K562 (cell line): ENCODE results near the gene FASTKD1. TPM values are rescaled to one million over a fixed set of nuclear protein-coding genes. Genes with fewer than 3 reads are reported as not detected.

Experiments used
- ATAC-seq: fragments of 200-7000 bp; cut with Tn5 transposase; 3 replicates; pipeline ENCODE4 v1.9.1; 2020; ENCODE audit warnings: moderate library complexity
- BruUV-seq: library from RNA; stranded (reverse); fragments of 400-500 nt; replicated peaks from 2 replicates; lab custom pipeline; 2021; lab: Mats Ljungman, UMichigan
- CTCF ChIA-PET: fragments of 300-600 bp; formaldehyde crosslinking; extraction: SDS; loops from one replicate; lab custom pipeline; 2021; ENCODE audit warnings: low intra/inter-chr PET ratio; lab: Yijun Ruan, JAX
- POLR2A ChIA-PET: fragments of 300-600, 350-650 bp; sonication (Branson Sonifier 250); formaldehyde crosslinking; extraction: SDS; loops from one replicate; lab custom pipeline; 2021; ENCODE audit warnings: antibody characterized with exemption, inconsistent platforms; lab: Yijun Ruan, JAX
- DNase-seq, 4 experiments: peaks; one replicate each; pipeline versions ENCODE4 v3.0.0 to v3.0.0-alpha.2; 2011 to 2018; ENCODE audit warnings: low spot score in 3 of 4, mixed read lengths in 3 of 4; ENCODE audit errors: extremely low read depth in 1 of 4
- FAIRE-seq: peaks from 2 replicates; lab custom pipeline; 2011; peaks lifted over from hg19 to GRCh38; lab: Jason Lieb, UNC
- H2AFZ ChIP-seq: 2 replicates; pipeline ENCODE4 v1.6.0; 2011; ENCODE audit warnings: low read depth, low read length, control low read depth, inconsistent platforms
- H3K27ac ChIP-seq: fragments of 200-600 bp; 3 replicates; pipeline ENCODE4 v1.8.0; 2011; ENCODE audit warnings: low read depth, mild to moderate bottlenecking, control low read depth, inconsistent platforms, low read length, moderate library complexity, mixed read lengths; ENCODE audit errors: extremely low read depth
- H3K27me3 ChIP-seq, 2 experiments: fragments of 300-600 bp in 1 of 2; 2 replicates in 1 of 2; 3 replicates in 1 of 2; pipeline versions ENCODE4 v1.6.0 to v1.8.0; 2011; ENCODE audit warnings: inconsistent platforms in 2 of 2, low read length in 2 of 2, mild to moderate bottlenecking in 1 of 2, mixed read lengths in 1 of 2, moderate library complexity in 1 of 2; ENCODE audit not compliant: control insufficient read depth in 2 of 2, insufficient read depth in 2 of 2
- H3K36me3 ChIP-seq: fragments of 300-600 bp; 3 replicates; pipeline ENCODE4 v1.8.0; 2011; ENCODE audit warnings: mild to moderate bottlenecking, low read length, inconsistent platforms; ENCODE audit not compliant: control insufficient read depth, insufficient read depth
- H3K4me1 ChIP-seq, 2 experiments: fragments of 200-600 bp in 1 of 2; replicated peaks in 1 of 2; 2 replicates in 1 of 2; 3 replicates in 1 of 2; pipeline versions ENCODE4 v1.5.1 to v1.8.0; 2011; ENCODE audit warnings: inconsistent platforms in 2 of 2, low read length in 2 of 2, mild to moderate bottlenecking in 1 of 2, mixed read lengths in 1 of 2, moderate library complexity in 1 of 2; ENCODE audit not compliant: control insufficient read depth in 2 of 2, insufficient read depth in 2 of 2
- H3K4me2 ChIP-seq: 2 replicates; pipeline ENCODE4 v1.6.1; 2011; ENCODE audit warnings: low read length, control low read depth, inconsistent platforms, mixed read lengths; ENCODE audit not compliant: insufficient read depth
- H3K4me3 ChIP-seq: fragments of 200-600 bp; sonication (generic), shearing (Covaris generic); 2 replicates; pipeline ENCODE4 v1.5.1; 2016; ENCODE audit warnings: control low read depth, inconsistent platforms
- H3K79me2 ChIP-seq: fragments of 200-600 bp; 3 replicates; pipeline ENCODE4 v1.8.0; 2011; ENCODE audit warnings: low read length, inconsistent platforms; ENCODE audit not compliant: control insufficient read depth, insufficient read depth
- H3K9ac ChIP-seq, 2 experiments: 2 replicates each; pipeline versions ENCODE4 v1.6.0 to v1.6.1; 2011; ENCODE audit warnings: low read depth in 2 of 2, low read length in 2 of 2, control low read depth in 1 of 2, inconsistent platforms in 1 of 2, mild to moderate bottlenecking in 1 of 2, mixed read lengths in 1 of 2; ENCODE audit not compliant: insufficient read depth in 1 of 2
- H3K9me1 ChIP-seq: one replicate; pipeline ENCODE4 v1.6.0; 2011; ENCODE audit warnings: inconsistent platforms, mild to moderate bottlenecking, low read length, moderate library complexity; ENCODE audit not compliant: control insufficient read depth, insufficient read depth
- H3K9me3 ChIP-seq: replicated peaks from 2 replicates; pipeline ENCODE4 v1.5.1; 2011; ENCODE audit warnings: low read depth, low read length, inconsistent platforms; ENCODE audit not compliant: control insufficient read depth, insufficient read depth
- H4K20me1 ChIP-seq: replicated peaks from 2 replicates; pipeline ENCODE4 v1.6.1; 2011; ENCODE audit warnings: low read length, inconsistent platforms, mixed read lengths; ENCODE audit not compliant: control insufficient read depth, insufficient read depth
- CC2D1A ChIP-seq: fragments of 450-650 bp; IDR thresholded peaks from 2 replicates; pipeline ENCODE4 v1.6.1; 2017; ENCODE audit warnings: mild to moderate bottlenecking
- HDGF ChIP-seq: fragments of 450-650 bp; IDR thresholded peaks from 2 replicates; pipeline ENCODE4 v1.6.1; 2016
- IRF2 ChIP-seq: sonication (generic); formaldehyde crosslinking; IDR thresholded peaks from 2 replicates; pipeline ENCODE4 v1.8.1; 2022; ENCODE audit warnings: mild to moderate bottlenecking, missing genetic modification reagents
- MECOM ChIP-seq: fragments of 250-450 bp; sonication (Bioruptor Pico); IDR thresholded peaks from 2 replicates; pipeline ENCODE4 v1.8.0; 2022; ENCODE audit warnings: inconsistent platforms
- RBFOX2 ChIP-seq: fragments of 200-400 bp; formaldehyde crosslinking; IDR thresholded peaks from 2 replicates; pipeline ENCODE4 v1.6.1; 2017; ENCODE audit warnings: low read depth, mild to moderate bottlenecking, low read length, moderate library complexity
- SETDB1 ChIP-seq: IDR thresholded peaks from one replicate; pipeline ENCODE4 v1.6.1; 2012; ENCODE audit warnings: low read length, control low read depth, inconsistent platforms
- SIN3A ChIP-seq, 2 experiments: fragments of 150-350 bp in 1 of 2; IDR thresholded peaks; 2 replicates each; pipeline ENCODE4 v1.6.1; 2011 to 2016; ENCODE audit warnings: borderline replicate concordance in 2 of 2, low read depth in 2 of 2, low read length in 2 of 2, mild to moderate bottlenecking in 2 of 2, moderate library complexity in 2 of 2; ENCODE audit not compliant: control insufficient read depth in 1 of 2
- SOX6 ChIP-seq: fragments of 450-650 bp; IDR thresholded peaks from 2 replicates; pipeline ENCODE4 v1.6.1; 2014; ENCODE audit warnings: mild to moderate bottlenecking
- SP2 ChIP-seq: IDR thresholded peaks from 2 replicates; pipeline ENCODE4 v1.6.1; 2011; ENCODE audit warnings: mild to moderate bottlenecking, low read depth, low read length, moderate library complexity; ENCODE audit not compliant: poor library complexity, severe bottlenecking; ENCODE audit errors: extremely low read depth
- TEAD1 ChIP-seq, 2 experiments: fragments of 450-650 bp in 1 of 2; sonication (generic) in 1 of 2; formaldehyde crosslinking; IDR thresholded peaks; 2 replicates each; pipeline versions ENCODE4 v1.4.0 to v1.8.0; 2020 to 2022; ENCODE audit warnings: mild to moderate bottlenecking in 2 of 2, missing genetic modification reagents in 1 of 2
- ZBTB17 ChIP-seq: fragments of 450-650 bp; formaldehyde crosslinking; IDR thresholded peaks from 2 replicates; pipeline ENCODE4 v1.4.0; 2020; ENCODE audit warnings: mild to moderate bottlenecking
- ZC3H8 ChIP-seq: fragments of 450-650 bp; IDR thresholded peaks from 2 replicates; pipeline ENCODE4 v1.6.1; 2017
- WGBS: fragments of 100-300 bp; shearing (Covaris generic); methylation state at CpG from one replicate; pipeline ENCODE4 v1.1.6; 2016; ENCODE audit warnings: low coverage, mixed read lengths; ENCODE audit not compliant: insufficient coverage; ENCODE audit errors: missing lambda C conversion rate; 5-methylcytosine and 5-hydroxymethylcytosine counted together
- in situ Hi-C: fragments of 300-500 bp; cut with MboI; formaldehyde crosslinking; loops from 4 replicates; pipeline ENCODE4 v1.15.0; 2018; ENCODE audit warnings: inconsistent platforms, mixed read lengths
- intact Hi-C: fragments of 100-400 bp; cut with micrococcal nuclease; formaldehyde crosslinking; loops from 2 replicates; pipeline ENCODE4 v1.14.2; 2022
- polyA plus RNA-seq, 8 experiments: library from polyadenylated mRNA; depleted of rRNA in 4 of 8; stranded (reverse) in 5 of 8; unstranded in 3 of 8; fragments of >200 nt; fragmentation: Nextera tagmentation in 2 of 8; fragmentation: Illumina TruSeq in 1 of 8; extraction: Ambion mirVana in 2 of 8; extraction: Trizol in 1 of 8; gene quantifications; 2 replicates each; pipeline versions ENCODE4 v1.2.1 to v1.2.3, GENCODE V29; 2011 to 2014; ENCODE audit warnings: inconsistent platforms in 1 of 8, missing spikeins in 1 of 8
- total RNA-seq, 7 experiments: library from RNA; depleted of rRNA in 6 of 7; stranded (reverse); fragments of >200 nt in 6 of 7; fragmentation: Illumina TruSeq in 2 of 7; extraction: Trizol in 2 of 7; gene quantifications; 2 replicates each; pipeline versions ENCODE4 v1.2.1 to v1.2.3, GENCODE V29; 2011 to 2021; ENCODE audit warnings: low replicate concordance in 1 of 7
- TF ChIP-seq, protein P1 (sequence below), 2 experiments: fragments of 450-650 bp; conservative IDR thresholded peaks; 2 replicates each; pipeline ENCODE4 v1.6.1; 2017; ENCODE audit warnings: mild to moderate bottlenecking in 2 of 2, moderate library complexity in 2 of 2
- TF ChIP-seq, protein P2 (sequence below): fragments of 450-650 bp; formaldehyde crosslinking; conservative IDR thresholded peaks from 2 replicates; pipeline ENCODE4 v1.4.0; 2022; ENCODE audit warnings: mild to moderate bottlenecking, missing genetic modification characterization
- TF ChIP-seq, protein P3 (sequence below): fragments of 450-650 bp; conservative IDR thresholded peaks from 2 replicates; pipeline ENCODE4 v1.6.1; 2016; ENCODE audit warnings: missing genetic modification characterization, low read depth, mild to moderate bottlenecking, control low read depth, missing compliant biosample characterization
- TF ChIP-seq, protein P4 (sequence below): IDR thresholded peaks from 3 replicates; pipeline ENCODE4 v1.6.1; 2011; ENCODE audit warnings: borderline replicate concordance, mild to moderate bottlenecking, moderate library complexity; ENCODE audit not compliant: insufficient read length; ENCODE audit errors: extremely low read depth

Gene FASTKD1
- total and polyA plus RNA-seq, 9 of the 15 experiments (the other 6 are each of a cell fraction or from before 2014, with no cell fraction given) = 63.5 to 134 (median 119) TPM

DNA sequence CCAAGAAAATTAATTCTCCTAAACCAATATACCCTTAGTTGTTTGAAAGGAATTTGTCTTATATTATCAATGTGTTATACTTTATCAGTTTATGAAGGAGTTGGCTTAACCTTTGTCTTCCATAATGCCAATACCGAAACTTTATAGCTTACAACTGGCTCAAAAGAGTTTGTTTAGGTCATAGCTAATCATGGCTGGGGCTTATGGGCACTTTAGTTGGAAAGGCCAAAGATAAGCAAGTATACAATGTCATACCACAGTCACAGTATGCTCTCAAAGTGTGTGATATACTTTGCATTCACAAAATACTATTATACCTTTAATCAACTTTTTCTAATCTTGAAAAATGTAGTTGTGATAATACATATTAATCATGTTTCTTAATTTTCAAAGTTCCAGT, 61.8 kb downstream of the FASTKD1 start:
- H2AFZ ChIP-seq = no peak overlapping the region
- CTCF ChIA-PET = no interaction called here
- H3K79me2 ChIP-seq = no peaks in the 10 kb centered on the region
- intact Hi-C loops (no loop called here), in situ Hi-C loops (no loop called here)
- no peaks in the 10 kb centered on the region for H4K20me1 ChIP-seq
- POLR2A ChIA-PET = no interaction called here
- no peaks in the 10 kb centered on the region for H3K9me3 ChIP-seq
- no peak for FAIRE-seq
- peaks cover 0 to 7% of the 10 kb centered on the region in 2 experiments; a peak in 2 of 5 replicates for H3K4me1 ChIP-seq
- H3K9ac ChIP-seq = no peak overlapping the region
- no TSS peak for BruUV-seq
- H3K4me3 ChIP-seq = no peak overlapping the region
- no peak overlapping the region for H3K27ac ChIP-seq
- no peaks in the 10 kb centered on the region for H3K9me1 ChIP-seq
- DNase-seq = no peak
- no peaks in the 10 kb centered on the region for H3K27me3 ChIP-seq
- 41% methylated on average over 1 of the region's 1 CpG for whole genome bisulfite sequencing
- no peak overlapping the region for H3K4me2 ChIP-seq
- ATAC-seq = no peak
- no peaks in the 10 kb centered on the region for H3K36me3 ChIP-seq
- no peak for TF ChIP-seq HDGF
- no peak for TF ChIP-seq SP2
- TF ChIP-seq, protein P1, sequence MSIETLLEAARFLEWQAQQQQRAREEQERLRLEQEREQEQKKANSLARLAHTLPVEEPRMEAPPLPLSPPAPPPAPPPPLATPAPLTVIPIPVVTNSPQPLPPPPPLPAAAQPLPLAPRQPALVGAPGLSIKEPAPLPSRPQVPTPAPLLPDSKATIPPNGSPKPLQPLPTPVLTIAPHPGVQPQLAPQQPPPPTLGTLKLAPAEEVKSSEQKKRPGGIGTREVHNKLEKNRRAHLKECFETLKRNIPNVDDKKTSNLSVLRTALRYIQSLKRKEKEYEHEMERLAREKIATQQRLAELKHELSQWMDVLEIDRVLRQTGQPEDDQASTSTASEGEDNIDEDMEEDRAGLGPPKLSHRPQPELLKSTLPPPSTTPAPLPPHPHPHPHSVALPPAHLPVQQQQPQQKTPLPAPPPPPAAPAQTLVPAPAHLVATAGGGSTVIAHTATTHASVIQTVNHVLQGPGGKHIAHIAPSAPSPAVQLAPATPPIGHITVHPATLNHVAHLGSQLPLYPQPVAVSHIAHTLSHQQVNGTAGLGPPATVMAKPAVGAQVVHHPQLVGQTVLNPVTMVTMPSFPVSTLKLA (conservative IDR thresholded peaks at IDR 0.05) = no peak
- no peak for TF ChIP-seq ZC3H8
- no peak for TF ChIP-seq SIN3A (IDR thresholded peaks at IDR 0.05; ENCODE audit: borderline replicate concordance in 2 of 2, control insufficient read depth in 1 of 2, low read depth in 2 of 2, low read length in 2 of 2)
- no peak for TF ChIP-seq CC2D1A
- no peak for TF ChIP-seq RBFOX2
- TF ChIP-seq MECOM (CRISPR knock-in tag) = no peak
- TF ChIP-seq, protein P2, sequence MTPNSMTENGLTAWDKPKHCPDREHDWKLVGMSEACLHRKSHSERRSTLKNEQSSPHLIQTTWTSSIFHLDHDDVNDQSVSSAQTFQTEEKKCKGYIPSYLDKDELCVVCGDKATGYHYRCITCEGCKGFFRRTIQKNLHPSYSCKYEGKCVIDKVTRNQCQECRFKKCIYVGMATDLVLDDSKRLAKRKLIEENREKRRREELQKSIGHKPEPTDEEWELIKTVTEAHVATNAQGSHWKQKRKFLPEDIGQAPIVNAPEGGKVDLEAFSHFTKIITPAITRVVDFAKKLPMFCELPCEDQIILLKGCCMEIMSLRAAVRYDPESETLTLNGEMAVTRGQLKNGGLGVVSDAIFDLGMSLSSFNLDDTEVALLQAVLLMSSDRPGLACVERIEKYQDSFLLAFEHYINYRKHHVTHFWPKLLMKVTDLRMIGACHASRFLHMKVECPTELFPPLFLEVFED = no peak
- no peak for TF ChIP-seq TEAD1 (CRISPR knock-in tag; IDR thresholded peaks at IDR 0.05)
- TF ChIP-seq SOX6 = no peak
- TF ChIP-seq, protein P3, sequence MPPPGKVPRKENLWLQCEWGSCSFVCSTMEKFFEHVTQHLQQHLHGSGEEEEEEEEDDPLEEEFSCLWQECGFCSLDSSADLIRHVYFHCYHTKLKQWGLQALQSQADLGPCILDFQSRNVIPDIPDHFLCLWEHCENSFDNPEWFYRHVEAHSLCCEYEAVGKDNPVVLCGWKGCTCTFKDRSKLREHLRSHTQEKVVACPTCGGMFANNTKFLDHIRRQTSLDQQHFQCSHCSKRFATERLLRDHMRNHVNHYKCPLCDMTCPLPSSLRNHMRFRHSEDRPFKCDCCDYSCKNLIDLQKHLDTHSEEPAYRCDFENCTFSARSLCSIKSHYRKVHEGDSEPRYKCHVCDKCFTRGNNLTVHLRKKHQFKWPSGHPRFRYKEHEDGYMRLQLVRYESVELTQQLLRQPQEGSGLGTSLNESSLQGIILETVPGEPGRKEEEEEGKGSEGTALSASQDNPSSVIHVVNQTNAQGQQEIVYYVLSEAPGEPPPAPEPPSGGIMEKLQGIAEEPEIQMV = no peak
- TF ChIP-seq, protein P4, sequence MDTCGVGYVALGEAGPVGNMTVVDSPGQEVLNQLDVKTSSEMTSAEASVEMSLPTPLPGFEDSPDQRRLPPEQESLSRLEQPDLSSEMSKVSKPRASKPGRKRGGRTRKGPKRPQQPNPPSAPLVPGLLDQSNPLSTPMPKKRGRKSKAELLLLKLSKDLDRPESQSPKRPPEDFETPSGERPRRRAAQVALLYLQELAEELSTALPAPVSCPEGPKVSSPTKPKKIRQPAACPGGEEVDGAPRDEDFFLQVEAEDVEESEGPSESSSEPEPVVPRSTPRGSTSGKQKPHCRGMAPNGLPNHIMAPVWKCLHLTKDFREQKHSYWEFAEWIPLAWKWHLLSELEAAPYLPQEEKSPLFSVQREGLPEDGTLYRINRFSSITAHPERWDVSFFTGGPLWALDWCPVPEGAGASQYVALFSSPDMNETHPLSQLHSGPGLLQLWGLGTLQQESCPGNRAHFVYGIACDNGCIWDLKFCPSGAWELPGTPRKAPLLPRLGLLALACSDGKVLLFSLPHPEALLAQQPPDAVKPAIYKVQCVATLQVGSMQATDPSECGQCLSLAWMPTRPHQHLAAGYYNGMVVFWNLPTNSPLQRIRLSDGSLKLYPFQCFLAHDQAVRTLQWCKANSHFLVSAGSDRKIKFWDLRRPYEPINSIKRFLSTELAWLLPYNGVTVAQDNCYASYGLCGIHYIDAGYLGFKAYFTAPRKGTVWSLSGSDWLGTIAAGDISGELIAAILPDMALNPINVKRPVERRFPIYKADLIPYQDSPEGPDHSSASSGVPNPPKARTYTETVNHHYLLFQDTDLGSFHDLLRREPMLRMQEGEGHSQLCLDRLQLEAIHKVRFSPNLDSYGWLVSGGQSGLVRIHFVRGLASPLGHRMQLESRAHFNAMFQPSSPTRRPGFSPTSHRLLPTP = no peak
- TF ChIP-seq IRF2 (CRISPR knock-in tag) = no peak
- no peak for TF ChIP-seq ZBTB17 (CRISPR knock-in tag)
- TF ChIP-seq SETDB1 = no peak
